Hematopoietic multipotent progenitor cell treated with erythropoietin and hydrocortisone succinate and interleukin-3 and kit ligand, for 4 days (in vitro differentiated cells): ENCODE data around the gene ADAMTSL1.
"Not testable (repeated sequence)": the region's sequence is repeated elsewhere in the genome, so short reads cannot be mapped to it uniquely, and the experiment has no call there.

Source experiments
- DNase-seq: peaks from one replicate; pipeline ENCODE4 v3.0.0-alpha.2; 2015

Gene ADAMTSL1

DNA sequence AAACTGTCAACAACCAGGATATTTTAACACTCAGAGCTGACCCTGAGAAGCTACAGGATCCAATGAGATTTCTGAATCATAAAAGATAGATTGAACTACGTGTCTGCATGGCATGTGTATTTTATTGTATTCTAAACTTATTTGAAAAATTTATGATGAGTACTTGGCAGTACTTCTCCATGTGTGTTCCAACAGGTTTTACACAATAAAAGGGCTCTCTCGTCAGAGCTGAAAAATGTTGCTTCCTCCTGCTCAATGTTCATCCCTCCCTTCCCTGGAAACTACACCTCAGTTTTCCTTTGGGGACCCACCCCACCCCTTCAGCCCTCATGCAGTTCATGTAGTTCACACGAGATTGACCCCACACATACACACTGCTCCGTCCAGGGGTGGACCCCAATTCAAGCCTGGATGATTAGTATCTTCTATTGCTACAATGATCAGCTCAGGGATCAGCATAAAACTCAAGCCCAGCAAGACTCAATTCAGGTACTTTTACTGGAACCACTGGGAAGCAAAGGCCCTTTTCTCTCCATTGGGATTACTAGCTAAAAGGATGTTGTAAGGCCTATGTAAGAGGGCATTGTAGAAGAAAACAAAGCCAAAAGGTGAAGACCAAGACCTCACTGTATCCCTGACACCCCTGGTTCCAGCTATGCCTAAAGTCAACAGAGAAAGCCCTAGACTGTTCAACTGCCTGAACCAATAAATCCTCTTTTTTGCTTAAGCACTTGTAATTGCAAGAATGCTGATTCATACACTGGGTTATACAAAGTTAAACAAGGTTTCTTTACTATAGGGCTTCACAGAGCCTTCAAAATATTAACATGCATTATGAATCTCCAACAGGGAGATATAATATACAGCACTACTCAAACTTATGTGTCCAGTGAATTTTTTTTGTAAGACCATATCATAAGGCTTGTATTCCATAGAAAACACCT, 446.5 kb downstream of the ADAMTSL1 start:
- no peak for DNase-seq

DNA sequence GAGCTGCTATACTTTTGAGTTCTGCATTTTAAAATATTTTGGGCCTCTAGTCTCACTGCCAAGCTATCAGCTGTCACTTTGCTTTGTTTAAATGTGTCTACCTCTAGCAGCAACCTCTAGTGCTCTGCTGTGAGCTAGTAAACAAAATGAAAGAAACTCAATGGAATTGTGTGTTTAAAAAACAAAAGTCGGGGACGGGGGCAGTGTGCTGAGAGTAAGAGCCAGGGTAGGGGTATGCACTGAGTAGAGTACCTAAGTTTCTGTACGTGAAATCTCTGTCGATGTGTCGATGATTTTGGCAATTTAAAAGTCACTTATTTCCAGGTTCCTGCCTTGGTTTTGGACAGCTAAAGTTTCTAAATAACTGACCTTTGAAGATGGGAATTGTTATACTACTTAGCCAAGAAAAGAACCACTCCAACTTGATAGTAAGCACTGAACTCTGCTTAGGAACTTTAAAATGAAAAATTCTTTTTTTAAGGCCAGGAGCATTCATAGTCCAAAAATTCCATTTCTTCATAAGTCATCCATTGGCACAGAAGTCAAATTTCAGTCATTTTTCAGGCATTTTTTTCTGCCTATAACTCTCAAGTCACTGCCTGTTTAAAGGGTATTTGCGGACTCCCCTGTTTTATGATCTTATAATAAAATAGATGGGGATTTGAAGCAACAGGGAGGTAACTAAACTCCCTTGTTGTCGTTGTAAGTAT, 447.6 kb downstream of the ADAMTSL1 start:
- no peak for DNase-seq

DNA sequence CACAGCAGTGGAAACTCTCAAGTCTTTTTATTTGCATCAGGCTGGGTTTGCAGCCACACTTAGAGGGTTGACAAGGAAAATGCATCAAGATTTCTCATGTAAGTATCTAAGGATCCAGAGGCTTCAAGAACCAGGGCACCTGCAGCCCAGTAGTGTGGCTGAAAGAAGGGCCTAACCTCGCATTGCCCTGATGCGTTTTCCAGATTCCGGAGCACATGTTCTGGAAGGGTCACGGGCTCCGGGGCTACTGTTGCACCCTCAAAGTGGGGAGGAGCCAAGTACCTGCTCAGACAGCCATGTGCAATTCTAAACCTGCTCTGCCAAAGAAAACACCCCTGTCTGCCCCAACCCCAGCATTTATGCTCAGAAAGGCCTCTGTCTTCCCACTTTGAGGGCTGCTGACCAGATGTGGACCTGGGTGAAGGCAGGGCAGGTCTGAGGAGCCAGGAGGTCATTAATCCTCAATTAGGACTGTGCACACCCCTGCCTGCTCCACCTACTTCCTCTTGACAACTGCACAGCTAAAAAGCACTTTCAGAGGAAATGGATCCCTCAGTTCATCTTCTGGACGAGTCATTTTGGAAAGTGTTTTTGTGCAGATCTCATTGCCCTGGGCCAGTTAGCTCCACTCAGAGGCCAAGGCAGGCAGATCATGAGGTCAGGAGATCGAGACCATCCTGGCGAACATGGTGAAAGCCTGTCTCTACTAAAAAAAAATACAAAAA, 448.4 kb downstream of the ADAMTSL1 start:
- DNase-seq, result no peak

DNA sequence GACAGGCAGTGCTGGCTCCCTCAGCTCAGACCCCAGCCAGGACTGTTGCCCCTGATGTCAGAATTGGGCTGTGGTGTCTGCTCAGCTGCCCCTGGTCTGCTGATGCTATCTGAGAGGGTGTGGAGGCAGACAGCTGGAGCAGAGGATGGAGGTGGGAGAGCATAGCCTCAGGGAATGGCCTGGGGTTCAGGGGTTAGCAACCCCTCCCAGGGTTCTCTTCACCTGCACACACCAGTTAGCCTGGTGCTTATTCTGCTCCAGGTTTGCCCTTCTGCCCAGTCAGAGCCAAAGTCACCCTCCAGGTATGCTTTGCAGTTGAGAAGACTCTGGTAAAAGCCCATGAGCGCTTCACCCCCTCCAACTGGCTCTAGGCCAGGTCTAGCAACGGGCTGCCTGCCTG, 449.2 kb downstream of the ADAMTSL1 start:
- no peak for DNase-seq

DNA sequence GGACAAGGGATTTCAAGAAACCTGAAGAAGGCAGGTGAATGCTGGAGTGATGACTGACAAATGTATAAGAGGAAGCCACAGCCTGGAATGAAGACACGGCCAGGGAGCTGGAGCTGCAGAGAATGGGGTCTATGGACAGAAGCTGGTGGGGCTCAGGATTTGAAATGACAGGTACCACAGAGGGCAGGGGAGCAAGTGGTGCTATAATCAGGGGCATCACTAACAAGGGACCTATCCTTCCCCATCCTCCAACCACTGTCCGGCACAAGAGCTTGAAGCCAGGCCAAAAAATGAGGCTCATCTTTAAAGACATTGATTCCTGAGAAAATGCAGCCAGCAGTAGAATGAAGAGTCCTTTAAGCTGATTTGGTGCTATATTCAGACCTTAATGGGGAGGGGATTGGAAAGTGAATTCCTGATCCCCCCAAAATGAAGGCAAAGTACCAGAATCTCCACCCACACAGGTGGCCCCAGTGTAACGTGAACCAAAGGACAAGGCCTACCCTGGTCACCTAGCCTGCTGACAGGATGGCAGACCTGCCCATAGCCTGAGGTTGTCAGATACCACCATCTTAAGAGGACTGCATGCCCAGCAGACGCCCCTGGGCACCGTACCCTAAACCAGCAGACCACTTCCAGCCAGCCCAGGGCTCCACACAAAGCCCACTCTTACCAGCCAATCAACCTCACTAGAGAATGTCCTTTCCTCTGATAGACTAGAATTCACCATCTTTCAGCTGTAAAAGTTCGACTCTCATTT, 449.9 kb downstream of the ADAMTSL1 start:
- DNase-seq, result no peak

DNA sequence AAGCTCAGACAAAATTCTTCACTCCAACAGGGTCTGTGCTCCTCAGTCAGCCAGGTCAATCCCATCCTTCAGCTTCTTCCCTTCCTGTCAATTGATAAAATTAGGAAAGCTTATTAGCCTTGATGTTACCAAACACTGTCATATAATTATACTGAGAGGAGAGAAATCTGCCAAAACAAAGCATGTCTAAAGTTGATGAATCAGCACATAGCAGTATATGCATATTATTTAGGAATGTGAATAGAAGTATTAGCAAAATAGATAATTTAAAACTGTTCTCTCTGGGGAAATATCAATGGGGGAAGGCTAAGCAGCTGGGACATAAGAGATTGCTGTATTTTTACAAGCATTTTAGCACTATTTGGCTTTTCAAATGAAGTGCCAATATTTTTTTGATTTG, 451.9 kb downstream of the ADAMTSL1 start:
- no peak for DNase-seq

DNA sequence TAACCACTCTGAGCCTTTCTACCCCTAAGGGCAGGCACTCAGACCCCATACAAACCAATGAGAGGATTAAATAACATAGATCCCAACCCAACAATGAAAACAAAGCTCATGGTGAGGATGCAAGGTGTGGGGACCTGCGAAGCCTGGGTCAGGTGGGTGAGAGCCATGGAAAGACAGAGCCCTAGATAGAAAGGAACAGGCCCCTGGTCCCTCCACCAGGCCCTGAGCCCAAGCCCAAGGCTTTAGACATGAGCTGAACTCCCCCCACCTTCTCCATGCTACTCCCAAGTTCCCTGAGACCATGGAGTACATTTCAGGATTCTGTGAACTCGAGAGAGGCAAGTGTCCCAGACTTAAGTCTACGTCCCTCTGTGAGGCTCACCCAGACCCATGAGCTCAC, 452.6 kb downstream of the ADAMTSL1 start:
- no peak for DNase-seq

DNA sequence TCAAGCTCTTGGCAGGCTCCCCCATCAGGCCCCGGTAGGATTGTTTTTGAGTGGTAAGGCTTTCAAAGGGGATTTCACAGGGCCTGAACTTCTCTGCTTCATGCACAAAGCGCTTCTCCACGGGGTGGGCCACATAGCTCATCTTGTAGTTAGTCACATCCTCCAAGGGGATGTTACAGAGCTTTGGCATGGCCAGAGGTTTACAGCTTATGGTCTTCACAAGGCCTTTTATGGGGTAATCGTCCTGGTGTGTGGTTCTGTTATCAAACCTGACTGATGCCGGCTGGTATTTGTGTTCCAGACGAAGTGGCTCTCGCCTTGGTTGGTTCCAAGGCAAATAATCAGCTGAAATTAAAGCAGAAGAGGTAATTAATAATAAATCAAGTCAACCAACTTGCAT, 454.8 kb downstream of the ADAMTSL1 start:
- DNase-seq, result no peak

DNA sequence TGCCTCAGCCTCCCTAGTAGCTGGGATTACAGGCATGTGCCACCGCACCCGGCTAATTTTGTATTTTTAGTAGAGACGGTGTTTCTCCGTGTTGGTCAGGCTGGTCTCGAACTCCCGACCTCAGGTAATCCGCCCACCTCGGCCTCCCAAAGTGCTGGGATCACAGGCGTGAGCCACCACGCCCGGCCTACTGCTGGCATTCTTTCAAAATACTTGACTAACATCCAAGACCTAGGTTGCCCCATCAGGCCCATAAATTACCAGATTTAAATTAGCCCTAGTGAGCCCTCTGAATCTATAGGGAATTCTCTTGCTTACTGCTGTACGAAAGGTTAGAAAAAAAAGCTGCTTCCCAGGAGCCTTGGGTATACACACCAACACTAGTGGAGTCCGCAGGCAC, 456.7 kb downstream of the ADAMTSL1 start:
- not testable (repeated sequence) for DNase-seq

DNA sequence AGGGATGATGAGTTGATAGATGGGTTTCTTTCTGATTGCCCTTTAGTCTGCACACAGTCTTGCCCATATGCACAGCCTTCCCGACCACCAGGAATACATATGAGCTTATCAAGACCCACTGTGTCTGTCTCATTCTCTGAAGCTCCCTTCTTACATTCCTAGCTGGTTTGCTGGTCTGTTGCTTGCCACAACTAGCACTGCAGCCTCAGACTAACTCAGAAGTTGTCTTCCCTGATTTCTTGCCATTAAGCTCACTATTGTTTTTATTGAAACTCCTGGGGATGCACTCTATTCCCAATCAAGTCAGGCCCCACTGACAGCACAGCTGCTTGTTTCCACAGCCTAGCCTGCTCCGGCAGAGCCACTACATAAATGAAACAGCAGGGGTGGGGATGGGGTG, 461.6 kb downstream of the ADAMTSL1 start:
- no peak for DNase-seq

DNA sequence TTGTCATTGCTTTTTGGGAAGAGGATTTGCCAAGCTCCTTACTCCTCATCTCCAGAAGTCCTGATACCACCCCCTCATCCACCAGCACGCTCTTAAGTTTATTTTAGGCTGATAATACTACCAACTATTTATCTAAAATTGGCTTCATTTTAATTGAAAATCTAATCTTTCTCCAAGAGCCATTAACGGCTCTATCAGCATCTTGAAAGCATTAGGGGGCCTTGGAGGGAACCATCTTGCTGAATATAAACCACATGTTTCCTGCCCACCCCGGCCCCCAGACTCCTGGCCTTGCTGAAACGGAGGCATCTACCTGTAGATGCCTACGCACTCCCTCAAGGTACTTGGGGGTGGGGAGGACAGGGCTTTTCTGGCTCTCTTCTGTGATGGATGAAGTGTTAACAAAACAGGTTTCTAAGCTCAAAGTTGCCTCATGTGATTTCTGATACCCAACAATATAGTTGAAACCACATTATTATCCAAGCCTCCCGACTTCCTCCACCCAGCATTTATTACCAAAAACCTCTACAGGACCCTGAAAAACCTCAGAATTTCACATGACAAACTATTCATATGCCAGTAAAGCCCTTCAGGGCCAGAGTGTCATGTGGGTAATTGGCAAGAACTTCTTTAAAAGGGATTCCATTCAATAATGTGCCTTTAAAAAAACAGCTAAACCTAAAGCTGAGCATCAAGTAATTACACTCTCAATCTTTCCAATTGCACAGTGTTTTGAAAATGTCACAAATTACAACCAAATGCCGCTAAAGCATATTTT, 462.3 kb downstream of the ADAMTSL1 start:
- DNase-seq, result no peak

DNA sequence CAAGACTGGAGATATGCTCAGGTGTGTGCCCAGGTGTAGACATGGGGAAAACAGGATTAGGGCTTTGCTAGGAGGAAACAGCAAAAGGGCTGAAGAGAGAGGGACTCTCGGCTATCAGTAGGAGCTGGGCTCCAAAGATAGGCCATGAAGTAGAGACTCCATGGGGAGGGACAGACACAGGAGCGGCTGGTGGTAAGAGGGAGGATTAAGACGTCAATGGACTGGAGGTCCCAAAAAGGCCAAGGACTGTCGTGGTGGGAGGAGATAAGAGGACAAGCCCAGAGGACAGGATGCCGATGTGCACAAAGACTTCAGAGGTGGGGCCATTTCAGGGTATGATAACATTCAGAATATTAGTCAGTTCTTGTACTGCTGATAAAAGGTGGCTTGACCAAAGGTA, 466.0 kb downstream of the ADAMTSL1 start:
- DNase-seq, result no peak

DNA sequence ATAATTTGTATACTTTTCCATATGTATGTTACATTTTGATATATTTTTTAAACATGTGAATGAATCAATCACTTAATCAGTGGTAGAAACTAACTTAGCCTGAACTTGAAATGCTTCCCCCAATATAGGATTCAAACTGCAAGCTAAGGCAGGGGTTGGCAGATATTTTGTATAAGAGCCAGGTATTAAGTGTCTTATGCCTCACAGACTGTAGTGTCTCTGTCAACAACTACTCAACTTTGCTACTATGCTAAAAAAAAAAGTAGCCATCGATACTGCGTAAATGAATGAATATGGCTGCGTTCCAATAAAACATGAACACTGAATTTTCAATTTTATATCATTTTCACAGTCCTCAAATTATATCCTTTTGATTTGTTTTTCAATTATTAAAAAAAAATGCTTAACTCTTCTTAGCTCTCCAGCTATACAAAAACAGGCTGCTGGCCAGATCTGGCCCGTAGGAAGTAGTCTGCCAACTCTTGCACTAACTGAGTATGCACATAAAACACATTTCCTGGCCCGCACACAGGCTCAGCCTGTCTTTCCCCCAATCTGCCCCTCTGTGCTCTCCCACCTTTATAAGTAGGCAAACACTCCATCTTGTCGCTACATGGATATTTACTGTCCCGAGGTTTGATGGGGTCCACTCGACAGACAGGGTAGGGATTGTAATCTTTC, 467.2 kb downstream of the ADAMTSL1 start:
- no peak for DNase-seq

DNA sequence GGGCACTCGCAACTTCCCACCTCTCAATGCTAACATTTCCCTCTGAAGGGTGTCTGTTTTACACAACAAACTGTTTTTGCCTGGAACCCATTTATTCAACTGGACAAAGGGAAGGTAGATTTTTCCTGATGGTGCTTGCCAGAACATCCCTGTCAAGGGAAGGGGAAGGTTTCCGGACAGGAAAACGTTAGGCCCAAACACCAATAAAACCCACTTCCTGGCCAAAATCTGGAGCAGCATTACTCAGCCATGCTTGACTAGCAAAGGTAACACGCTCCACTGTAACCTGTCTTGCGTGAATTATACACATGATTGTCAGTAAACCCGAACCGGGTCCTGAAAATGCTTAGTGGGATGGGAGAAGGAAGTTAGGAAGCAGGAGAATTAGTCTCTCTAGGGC, 468.8 kb downstream of the ADAMTSL1 start:
- DNase-seq, result no peak

DNA sequence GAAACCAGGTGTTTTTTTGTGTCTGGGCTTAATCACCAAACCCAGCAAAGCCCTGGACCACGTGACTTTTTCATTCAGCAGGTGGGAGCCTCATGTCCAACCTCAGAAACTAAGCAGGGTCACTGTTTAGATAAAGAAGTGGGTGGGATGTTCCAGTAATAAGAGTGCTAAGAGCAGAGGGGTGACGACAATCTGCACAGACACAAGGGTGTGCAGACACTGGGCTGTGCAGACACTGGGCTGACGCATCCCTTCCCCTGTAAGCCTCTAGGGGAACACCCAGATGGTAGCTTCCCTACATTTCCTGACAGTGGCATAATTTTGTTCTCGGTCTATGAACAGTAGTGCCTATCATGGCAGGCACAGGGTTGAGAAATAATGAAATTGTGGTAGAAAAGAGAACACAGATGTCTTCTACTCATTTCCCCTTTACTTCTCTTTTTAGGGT, 474.0 kb downstream of the ADAMTSL1 start:
- peak; percentile 61 for DNase-seq

DNA sequence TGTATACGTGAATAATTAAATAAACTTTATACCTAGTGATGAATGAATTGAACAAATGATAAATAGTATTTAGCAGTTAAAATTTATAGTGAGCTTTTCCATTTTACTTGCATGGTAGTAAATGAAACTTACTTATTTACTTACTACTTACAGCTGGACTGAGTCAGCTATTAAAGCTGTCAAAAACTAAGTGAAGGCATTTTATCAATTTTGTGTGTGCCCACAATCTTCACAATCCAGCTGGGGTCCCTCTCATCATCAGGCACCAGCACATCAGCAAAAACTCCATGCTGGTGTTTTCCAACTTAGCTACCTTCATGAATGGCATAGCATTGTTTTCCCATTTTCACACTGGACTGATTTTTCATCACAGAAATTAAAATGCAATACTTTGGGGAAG, 478.0 kb downstream of the ADAMTSL1 start:
- no peak for DNase-seq

DNA sequence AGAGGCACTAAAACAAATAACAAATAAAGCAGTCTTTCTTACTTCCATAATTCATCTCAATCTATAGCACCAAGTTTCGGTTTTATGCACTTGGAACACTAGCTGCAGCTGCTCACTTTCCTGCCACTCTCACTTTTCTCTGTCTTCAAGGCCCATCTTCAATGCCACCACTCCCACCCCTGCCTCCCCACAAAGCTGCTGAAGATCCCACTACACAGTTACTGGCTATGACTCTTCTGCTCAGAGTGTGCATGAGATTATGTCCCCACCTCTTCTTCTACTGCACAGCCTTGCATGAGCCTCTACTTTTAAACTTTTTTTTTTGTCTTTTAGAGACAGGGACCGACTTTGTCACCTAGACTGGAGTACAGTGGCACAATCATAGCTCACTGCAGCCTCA, 481.7 kb downstream of the ADAMTSL1 start:
- no peak for DNase-seq
